RPMI8226 (cell line): ENCODE data around the gene ARL2BP.
A peak's percentile ranks its signal among the peaks of the same experiment; 100 is the strongest.

Source experiments
- DNase-seq: peaks from one replicate; pipeline ENCODE4 v3.0.0-alpha.2; 2015

Gene ARL2BP

GRCh38 chr16:57284209-57284951 lies 39.3 kb downstream of the ARL2BP start, which contains the start of gene PLLP:
Gene PLLP (minus strand): TSS chr16:57284672. CDS start chr16:57284540, 132 bp downstream.
- DNase-seq, result peak; percentile 43

DNA sequence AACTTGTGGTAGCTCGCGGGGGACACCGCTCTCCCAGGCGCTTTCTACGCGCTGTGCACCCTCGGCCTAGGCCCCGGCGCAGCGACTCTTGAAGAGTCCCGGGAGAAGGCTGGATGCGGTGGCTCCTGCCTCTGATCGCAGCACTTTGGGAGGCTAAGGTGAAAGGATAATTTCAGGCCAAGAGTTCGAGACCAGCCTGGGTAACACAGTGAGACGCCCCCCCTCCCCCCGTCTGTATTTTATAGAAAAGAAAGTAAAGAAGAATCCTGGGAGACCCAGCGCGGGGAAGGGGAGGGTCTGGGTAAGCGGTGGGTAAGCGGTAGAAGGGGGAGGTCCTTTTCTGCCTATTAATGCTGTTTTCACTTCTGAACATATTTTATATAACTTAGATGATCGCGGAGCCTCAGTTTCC lies 39.9 kb downstream of the ARL2BP start:
- no peak for DNase-seq

DNA sequence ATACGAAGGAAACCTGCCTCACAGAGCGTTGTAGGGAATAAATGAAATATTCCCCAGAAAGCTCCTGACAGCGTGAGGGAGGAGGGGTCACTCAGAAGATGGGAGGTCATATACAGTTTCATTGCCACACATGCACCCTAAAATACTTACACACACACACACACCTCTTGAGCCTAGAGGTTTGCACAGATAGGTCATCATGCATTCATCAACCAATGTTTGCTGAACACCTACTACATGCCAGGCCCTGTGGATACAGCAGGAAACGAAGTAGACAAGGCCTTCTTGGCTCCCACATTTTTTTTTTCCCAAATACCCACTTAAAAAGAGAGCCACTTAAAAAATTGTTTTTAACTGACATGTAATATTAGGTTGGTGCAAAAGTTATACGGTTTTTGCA lies 40.3 kb downstream of the ARL2BP start:
- no peak for DNase-seq

DNA sequence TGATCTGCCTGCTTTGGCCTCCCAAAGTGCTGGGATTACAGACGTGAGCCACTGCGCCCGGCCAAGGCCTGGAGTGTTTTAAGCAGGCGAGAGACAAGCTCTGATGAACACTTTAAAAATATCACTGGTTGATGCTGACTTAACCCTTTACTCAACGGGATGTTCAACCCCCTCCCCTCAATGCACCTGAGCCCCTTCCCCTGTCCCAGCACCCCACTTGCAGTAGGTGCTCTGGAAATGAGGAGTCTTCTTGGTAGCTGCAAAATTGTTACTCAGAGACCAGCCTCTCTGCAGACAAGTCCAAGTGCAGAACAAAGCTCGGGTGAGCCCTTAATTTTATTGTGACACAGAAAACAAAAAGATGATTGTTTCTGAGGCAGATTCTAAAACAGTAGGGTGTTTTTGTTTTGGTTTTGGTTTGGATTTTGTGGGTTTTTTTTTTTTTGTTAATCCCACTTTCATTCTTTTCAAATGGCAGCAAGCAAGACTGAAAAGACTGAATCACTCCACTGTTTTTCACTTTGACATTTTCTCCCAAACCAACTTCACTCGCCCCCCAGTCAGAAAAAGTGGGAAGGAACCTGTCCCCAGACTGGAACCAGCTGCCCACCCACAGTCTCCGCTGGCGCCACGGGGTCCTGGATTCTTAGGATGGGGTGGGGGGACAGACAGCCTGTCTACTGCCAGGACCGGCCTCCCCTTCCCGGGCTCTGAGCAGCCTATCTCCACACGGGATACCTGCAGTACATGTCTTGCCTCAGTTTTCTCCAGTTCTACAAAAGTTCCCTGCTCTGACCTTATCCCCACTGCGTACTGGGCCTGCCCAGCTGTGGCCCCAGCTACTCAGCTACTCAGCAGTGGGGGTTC lies 44.6 kb downstream of the ARL2BP start:
- DNase-seq, result no peak

GRCh38 chr16:57297856-57298255 lies 52.8 kb downstream of the ARL2BP start:
- peak; percentile 28 for DNase-seq

GRCh38 chr16:57299009-57299718 lies 54.1 kb downstream of the ARL2BP start:
- peak; percentile 77 for DNase-seq

- peak; percentile 92 for DNase-seq
These were observed 54.8 kb downstream of the ARL2BP start for GRCh38 chr16:57299719-57300386.

GRCh38 chr16:57300387-57301125 lies 55.5 kb downstream of the ARL2BP start:
- DNase-seq, result peak; percentile 100

DNA sequence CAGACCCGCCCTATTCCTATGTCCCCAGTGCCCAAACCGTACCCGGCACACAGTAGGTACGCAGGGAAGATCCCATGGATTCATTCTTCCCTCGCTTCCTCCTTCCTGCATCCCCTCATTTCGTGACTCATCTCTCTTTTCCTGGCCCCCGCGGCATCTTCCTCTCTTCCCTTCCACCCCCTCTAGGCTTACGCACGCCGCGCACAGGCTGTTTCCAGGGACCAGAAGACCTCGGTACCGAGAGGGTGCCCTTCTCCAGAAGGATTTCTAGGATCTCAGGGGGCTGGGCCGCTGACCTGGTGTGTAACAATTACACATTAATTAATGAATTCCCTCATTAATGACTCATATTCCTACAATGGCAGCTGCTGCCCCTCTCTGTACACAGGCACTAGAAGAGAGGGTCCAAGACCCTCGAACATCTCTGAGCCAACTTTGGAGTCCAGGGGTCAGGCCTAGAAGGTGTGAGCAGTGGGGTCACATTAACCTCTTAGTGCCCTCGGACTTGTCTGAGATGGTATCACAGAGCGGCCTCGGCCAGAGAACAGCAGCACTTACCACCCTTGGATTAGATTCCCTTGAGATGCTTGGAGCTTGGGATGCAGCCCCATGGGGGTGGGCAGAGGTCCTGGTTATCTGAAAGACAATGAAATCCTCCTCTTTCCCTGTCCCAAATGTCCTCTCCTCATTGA lies 56.2 kb downstream of the ARL2BP start:
- DNase-seq, result no peak
